HG02763 (cell line): ENCODE measurements around the gene SGCB.
"Not testable (repeated sequence)": the region's sequence is repeated elsewhere in the genome, so short reads cannot be mapped to it uniquely, and the experiment has no call there.

Experiments
- ATAC-seq: cut with Tn5 transposase; IDR thresholded peaks from one replicate; pipeline ENCODE4 v1.9.1; 2021; ENCODE audit warnings: mild to moderate bottlenecking, moderate library complexity; ENCODE audit not compliant: unreplicated experiment

The SGCB gene, protein sequence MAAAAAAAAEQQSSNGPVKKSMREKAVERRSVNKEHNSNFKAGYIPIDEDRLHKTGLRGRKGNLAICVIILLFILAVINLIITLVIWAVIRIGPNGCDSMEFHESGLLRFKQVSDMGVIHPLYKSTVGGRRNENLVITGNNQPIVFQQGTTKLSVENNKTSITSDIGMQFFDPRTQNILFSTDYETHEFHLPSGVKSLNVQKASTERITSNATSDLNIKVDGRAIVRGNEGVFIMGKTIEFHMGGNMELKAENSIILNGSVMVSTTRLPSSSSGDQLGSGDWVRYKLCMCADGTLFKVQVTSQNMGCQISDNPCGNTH

DNA sequence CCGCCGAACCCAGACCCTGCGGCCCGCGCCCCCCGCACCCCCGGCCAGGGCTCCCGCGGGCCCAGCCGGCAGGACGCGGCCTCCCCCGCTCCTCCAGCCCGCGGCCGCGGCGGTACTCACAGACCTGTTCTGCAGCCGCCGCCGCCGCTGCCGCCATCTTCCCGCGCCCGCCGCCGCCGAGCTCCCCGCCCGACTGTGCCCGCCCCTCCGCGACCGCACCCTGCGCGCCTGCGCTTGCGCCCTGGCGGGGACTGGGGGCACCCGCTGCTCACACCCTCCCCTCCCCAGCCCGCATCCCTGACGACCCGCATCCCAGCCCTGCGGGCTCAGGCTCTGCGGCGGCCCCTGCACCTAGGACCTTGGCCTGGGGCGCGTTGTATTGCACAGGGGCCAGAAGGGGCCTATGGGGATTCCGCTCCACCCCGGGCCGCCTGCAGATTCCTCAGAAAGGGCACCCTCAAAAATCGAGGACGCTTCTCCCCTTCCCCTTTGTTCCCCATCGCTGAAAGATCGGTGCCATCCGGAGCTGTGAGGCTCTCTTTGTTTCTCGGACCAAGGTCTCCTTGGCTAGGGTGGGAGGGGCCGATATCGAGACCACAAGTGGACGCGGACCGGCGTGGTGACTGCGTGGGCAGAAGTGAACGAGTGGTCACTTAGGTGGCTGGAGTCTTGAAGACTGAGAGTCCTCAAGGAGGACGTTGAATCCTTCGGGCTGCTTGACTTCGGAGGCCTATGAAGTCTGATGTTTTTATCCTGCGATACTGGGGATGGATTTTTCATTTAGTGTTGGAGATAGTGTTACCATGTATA, at the start of gene SGCB:
Gene SGCB, minus strand, starts transcription at position 197 of the 810 bp plus-strand sequence. Its CDS starts 40 bp downstream, at position 157.
- ATAC-seq, result peak; percentile 92

DNA sequence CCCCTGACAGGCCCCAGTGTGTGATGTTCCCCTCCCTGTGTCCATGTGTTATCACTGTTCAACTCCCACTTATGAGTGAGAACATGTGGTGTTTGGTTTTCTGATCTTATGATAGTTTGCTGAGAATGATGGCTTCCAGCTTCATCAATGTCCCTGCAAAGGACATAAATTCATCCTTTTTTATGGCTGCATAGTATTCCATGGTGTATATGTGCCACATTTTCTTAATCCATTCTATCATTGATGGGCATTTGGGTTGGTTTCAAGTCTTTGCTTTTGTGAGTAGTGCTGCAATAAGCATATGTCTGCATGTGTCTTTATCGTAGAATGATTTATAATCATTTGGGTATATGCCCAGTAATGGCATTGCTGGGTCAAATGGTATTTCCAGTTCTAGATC, 48.3 kb upstream of the SGCB start:
- ATAC-seq, result not testable (repeated sequence)

DNA sequence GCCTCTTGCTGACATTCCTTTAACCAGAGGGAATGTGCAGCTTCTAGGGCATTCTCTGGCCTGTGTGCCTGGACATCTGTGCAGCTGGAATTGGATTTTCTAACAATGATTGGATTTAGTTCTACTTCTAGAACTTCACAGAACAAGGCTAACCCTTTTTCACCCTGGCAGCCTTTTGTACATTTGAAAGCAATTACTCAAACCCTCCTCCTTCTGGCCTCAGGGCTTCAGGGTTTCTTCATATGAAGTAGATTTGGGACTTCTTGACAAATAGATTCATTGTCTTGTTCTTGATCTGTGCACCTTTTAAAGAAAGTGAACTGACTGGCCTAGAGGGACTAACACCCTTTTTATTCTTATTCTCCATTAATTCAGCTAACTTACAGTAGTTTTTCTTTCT, 43.1 kb upstream of the SGCB start:
- no peak for ATAC-seq

DNA sequence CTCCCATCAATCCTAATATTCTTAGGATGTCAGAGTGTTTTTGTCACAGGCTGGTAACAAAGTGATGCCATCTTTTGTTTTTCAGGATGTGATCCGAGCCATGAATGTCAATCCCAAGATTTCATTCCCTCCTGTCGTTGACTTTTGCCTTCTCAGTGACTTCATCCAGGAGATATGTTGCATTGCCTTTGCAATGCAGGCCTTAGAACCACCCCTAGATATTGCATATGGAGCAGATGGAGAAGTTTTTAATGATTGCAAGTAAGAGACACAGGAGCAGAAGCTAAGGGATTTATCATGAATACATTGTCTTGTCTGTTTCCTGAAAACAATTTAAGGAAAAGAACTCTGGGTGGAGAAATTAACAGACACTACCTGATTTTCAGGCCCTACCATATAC, 41.6 kb upstream of the SGCB start:
- ATAC-seq, result no peak

DNA sequence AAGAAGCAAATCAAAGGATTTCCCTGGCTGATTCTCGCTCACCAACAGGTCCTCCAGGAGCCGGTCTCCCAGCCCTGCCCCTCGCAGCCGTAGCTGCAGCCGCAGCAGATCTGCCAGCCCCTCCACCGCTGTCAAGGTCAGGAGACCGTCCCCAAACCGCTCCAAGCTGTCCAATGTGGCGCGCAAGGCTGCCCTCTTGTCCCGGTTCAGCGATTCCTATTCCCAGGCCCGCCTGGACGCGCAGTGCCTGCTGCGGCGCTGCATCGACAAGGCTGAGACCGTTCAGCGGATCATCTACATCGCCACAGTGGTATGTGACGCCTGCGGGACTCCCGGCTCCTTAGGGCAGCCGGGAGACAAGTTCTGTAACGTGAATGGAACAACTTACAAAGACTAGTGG, 38.6 kb upstream of the SGCB start:
- ATAC-seq, result no peak

DNA sequence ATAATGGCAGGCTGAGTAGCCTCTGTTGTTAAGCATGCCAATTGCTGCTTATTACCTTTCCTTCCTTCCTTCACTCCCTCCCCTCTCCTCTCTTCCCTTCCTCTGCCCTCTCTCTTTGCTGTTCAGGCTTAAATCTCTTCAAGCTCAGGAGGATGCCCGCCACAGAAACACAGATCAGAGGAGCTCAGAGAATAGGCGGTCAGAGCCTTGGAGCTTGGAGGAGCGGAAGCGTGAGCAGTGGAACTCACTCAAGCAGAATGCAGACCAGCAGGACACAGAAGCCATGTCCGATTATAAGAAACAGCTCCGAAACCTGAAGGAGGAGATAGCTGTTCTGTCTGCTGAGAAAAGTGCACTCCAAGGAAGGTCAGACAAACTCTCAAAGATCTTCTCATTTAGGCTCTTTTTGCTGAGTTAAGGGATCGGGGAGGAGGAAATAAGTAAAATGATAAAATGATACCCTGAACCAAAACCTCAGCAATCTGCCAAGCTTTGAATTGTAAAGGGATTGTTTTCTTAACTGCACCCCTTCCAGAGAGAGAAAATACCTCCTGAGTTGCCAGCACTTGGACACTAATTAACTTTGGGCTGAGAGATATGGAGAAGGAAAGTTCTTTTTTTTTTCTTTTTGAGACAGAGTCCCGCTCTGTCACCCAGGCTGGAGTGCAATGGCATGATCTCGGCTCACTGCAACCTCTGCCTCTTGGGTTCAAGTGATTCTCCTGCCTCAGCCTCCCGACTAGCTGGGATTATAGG, 33.9 kb upstream of the SGCB start:
- ATAC-seq, result no peak

DNA sequence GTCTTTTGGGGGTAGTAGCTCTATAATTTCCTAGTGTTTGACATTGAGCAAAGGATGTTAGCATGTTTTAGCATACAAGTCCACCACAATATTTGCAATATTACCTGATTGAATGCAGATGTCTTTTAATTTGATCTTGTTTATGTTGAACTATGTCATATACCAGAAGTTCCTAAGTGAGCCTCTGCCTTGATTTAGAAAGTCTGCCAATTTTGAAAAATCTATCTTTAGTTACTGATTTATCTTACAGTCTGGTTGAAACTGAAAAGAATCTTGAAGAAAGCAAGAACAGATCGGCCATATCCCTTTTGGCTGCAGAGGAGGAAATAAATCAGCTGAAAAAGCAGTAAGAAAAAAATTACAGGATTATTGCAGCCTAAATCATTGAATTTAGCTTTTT, 31.5 kb upstream of the SGCB start:
- no peak for ATAC-seq

DNA sequence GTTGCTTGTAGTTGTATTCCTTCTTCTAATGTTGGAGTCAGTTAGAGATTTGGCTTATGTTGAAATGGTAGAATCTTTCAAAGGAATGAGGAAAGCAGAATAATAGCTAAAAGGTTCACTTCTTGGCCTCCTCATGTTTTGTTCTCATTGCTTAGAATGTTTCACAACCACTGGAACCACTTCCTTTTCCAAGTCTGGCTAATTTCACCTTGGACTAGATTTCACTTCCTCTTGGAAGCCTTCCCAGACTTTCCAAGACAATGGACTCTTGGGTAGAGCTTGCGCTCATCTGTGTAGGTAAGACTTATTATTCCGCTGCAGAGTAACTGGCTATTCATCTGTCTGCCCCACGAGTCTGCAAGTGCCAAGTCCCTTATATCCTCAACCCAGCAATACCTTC, 21.3 kb upstream of the SGCB start:
- no peak for ATAC-seq

DNA sequence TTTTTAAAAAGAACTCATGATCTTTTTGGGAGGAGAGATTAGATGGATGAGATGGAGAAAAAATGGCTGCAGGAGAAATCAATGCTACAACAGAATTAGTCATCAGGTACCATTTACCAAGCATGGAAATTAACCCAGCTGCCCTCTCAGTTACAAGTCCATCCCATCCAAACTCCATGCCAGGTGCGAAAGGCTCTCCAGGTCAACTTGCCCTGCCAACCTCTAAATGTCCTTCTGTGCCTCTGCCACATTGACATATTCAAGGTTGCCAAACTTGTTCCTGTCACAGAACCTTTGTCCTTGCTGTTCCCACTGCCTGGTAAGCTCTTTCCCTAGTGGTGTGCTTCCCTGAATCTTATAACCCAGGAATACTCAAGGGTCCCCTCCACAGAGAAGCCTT, 20.2 kb upstream of the SGCB start:
- no peak for ATAC-seq

DNA sequence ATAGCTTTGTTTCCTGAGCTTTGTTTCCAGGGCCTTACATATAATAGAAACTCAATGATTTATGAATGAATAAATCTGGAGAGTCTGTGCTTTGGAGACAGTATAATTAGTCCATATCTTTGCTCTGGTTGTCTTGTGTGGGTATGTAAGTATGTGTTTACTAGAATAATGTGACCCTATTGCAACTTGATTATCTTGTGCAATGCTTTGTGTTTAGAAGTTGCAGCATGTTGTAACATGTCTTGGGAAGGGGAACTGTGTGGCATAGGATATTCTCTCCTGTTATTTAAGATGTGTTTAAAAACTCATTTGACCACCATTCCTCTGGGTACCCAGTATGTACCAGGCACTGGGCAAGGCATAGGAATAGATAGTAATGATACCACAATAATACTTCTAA, 19.1 kb upstream of the SGCB start:
- ATAC-seq, result no peak

DNA sequence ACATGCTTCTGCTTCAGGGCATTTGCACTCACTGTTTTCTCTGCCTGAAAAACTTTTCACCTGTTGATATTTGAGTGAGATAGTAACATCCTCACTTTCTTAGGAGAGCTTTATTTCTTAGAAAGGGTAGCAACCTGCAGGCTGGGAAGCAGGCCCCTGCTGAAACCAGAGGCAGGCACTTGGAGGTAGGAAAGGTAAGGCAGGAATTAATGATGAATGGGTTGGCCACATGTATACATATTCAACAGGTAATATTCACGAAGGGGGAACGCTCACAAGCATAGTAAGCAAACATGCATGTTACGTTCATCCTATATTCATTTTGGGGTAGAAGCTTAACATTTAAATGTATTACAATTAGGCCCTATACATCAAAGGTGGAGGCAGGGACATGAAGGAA, 16.2 kb upstream of the SGCB start:
- ATAC-seq, result no peak

DNA sequence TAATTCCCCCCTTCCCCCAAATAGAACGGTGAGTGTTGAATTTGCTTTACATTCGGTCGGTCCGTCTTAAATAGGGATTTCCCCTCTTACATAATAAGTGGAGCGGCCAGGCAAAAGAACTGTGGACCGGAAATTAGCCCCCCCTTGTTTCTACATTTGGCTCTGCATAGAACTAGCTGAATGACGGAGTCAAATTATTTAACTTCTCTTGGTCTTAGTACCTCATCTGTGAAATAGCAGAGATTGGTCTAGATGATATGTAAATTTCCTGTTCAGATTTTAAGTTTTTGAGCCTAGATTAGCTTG, 14.3 kb upstream of the SGCB start:
- peak; percentile 41 for ATAC-seq

DNA sequence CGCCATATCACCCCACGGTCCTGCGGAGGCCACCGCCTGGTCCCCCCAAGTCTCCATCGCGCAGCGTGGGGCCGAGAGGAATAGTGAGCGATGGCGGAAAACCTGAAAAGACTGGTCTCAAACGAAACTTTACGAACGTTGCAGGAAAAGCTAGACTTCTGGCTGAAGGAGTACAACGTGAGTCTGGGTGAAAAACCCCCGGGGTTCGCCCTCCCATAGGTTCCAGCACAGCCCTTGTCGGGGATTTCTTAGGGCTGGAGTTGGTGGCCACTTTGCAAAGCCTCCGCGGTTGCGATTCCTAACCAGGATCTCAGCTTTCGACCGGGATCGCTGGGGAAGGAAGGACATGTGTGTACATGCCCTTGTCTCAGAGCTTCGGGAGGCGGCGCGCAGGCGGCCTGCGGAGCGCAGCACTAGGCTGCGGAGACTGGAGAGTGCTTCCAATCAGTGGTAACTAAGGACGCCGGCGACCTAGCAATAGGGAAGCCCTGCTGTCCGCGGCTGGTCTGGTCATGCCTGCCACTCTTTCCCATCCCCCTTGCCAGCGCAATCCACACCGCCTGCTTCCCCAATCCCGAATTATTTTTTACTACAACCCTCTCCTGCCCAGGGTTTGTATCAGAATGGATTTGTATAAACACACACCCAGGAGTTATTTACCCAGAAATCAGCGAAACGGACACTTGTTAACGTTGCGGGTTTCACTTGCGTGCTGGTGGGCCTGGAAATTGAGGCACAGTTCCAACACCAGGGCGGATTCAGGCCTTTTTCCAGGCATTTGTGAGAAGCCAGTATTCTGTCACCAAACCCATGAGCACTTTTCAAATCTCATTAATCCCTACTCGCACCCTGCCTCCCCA, 13.7 kb upstream of the SGCB start:
- ATAC-seq, result peak; percentile 54

DNA sequence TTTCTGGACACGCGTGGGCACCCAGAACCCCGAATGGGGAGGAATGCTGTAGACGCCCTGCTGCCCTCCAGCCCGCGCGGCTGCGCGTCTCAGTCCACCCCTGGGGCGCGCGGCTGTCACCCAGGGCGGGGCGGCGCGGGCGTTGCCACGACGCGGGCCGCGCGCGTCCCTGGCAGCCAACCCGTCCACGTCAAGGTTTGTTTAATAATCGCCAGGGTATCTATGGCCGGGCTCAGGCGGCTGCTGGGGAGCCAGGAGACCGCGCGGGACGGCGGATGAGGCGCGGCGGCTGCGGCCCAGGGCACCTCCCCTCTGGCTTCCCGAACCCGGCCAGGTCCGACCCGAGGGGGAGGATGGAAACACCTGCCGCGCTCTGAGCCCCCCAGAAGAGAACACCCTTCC, 13.1 kb upstream of the SGCB start, which contains the start of gene SPATA18:
Gene SPATA18, plus strand, starts transcription at position 92 of the 402 bp plus-strand sequence. CDS start 401 bp downstream, outside the sequence.
- ATAC-seq, result peak; percentile 49

DNA sequence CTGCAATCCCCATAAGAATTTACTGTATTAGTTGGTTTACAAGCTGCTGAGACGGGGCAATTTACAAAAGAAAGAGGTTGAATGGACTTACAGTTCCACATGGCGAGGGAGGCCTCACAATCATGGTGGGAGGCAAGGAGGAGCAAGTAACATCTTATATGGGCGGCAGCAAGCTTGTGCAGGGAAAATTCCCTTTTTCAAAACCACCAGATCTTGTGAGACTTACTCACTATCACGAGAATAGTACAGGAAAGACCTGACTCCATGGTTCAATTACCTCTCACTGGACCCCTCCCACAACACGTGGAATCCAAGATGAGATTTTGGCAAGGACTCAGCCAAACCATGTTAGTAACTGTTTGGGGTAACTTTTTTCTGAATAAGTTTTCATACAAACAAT, 11.2 kb upstream of the SGCB start:
- no peak for ATAC-seq

DNA sequence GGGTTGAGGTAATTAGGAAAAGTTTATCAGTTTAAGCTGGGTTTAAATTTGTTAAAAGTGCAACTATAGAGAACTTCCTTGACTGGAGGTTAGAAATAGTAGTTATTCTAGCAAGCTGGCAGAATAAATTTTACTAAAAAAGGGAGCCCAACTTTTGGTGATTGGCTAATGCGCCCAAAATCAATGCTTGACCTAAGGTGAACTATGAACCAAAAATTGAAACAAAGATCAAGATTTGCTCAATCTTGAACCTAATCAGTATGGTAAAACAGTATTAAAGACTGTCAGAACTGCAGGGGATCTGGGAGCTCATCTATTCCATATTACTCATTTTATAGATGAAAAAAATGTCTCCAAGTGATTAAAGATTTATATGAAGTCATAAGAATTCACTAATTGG, 6.9 kb upstream of the SGCB start:
- no peak for ATAC-seq

DNA sequence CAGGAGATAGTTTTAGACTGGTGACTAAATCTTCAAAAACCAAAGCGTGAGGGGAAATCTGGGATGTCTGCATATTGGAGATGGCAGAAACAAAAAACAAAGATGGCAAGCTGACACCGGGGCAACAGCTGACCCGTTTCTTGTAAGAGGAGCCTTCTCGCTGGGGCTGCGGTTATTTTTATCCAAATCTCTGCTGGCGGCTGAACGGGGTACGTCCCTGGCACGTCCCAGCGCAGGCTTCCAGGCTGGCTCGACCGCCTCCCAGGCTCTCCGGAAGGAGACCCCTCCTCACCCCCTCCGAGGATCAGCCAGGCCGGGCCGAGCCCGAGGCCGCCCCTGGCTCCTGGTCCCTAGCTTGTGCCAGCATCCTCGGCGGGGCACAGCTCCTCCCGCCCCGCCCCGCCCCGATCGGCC, 403 bp downstream of the SGCB start:
- peak; percentile 63 for ATAC-seq

DNA sequence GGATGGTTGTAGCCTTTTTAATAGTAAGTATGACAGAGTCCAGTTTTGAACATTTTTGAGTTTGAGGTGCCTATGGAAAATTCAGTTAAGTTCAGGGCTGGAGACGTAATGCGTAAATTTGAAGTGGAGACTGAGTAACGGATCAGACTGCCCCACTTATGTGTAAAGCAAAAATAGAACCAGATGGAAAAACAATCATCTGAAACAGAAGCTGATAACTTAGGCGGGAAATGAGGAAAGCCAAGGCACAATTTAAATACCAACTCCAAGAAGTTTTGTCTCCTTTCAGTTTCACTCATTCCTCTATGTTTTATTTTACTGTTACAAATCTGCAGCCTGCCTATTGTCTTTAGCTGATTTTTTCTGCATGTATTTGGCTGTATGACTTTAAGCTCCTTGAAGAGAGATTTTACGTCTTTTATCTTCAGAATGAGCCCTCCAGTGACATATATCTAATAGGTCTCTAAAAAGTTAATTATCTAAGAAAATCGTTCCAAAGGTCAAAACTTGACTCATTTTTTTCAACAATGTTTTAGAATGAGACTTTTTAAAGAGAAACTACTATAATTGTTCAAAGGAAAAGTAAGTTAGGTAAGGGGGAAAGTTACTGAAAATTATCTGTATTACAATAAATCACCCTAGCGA, 1.1 kb downstream of the SGCB start:
- ATAC-seq, result no peak

DNA sequence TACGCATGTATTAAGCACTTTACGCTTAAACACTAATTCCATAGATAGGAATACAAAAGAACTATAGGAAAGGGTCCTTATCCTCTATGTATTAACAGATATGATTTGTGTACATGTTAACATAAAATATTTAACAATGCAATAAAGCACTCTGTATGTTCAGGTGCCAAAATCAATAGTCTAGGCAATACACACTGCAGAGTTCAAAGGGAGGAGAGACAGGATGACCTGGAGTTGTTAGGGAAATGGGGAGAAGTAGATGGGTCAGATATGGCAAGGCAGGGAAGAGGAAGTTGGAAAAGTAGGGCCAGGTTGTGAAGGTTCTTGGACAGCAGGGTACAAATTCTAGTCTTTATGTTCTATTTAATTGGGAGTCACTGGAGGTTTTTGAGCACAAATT, 2.9 kb downstream of the SGCB start:
- ATAC-seq, result no peak

DNA sequence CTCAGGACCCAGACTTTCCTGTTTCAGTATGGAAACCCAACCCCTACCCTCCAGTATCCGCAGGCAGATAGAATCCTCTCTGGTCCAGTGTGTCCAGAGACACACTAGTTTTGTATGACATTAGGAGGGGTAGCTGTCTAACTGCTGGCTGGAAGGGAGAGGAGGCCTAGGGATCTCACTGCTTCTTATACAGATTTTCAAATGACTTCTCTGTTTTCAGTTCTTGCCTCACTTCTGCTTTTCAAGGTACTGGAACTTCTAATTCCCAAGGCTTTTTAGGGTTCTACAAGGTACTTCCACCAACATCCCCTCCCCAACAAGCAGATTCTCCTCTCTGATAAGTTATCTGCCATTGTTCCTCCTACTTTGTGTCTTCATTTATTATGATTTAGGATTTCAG, 6.1 kb downstream of the SGCB start:
- no peak for ATAC-seq
